ENCODE data around the gene GNG10.

GNG10 gene

DNA sequence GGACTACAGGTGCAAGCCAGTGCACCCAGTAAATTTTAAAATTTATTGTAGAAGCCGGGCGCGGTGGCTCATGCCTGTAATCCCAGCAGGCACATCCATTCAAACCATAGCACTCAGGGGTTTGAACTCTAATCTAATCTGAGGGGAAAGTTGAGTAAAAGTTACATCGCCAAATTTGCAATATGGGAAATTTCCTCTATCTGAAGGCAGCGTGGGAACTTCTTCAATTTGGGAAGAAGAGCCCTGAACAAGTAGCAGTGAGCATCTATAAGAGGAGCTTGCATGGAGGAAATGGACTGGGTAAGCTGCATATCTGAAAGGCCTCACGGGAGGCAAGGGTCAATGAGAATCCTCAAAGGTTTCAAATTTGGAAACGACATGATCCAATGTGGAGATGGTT is 33.0 kb upstream of the GNG10 start:
- DNase-seq (ENCODE audit: extremely low read depth, low read depth): no peak
- TF ChIP-seq, protein P1, sequence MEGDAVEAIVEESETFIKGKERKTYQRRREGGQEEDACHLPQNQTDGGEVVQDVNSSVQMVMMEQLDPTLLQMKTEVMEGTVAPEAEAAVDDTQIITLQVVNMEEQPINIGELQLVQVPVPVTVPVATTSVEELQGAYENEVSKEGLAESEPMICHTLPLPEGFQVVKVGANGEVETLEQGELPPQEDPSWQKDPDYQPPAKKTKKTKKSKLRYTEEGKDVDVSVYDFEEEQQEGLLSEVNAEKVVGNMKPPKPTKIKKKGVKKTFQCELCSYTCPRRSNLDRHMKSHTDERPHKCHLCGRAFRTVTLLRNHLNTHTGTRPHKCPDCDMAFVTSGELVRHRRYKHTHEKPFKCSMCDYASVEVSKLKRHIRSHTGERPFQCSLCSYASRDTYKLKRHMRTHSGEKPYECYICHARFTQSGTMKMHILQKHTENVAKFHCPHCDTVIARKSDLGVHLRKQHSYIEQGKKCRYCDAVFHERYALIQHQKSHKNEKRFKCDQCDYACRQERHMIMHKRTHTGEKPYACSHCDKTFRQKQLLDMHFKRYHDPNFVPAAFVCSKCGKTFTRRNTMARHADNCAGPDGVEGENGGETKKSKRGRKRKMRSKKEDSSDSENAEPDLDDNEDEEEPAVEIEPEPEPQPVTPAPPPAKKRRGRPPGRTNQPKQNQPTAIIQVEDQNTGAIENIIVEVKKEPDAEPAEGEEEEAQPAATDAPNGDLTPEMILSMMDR (IDR thresholded peaks at IDR 0.05; ENCODE audit: low read depth, low read length): no peak

DNA sequence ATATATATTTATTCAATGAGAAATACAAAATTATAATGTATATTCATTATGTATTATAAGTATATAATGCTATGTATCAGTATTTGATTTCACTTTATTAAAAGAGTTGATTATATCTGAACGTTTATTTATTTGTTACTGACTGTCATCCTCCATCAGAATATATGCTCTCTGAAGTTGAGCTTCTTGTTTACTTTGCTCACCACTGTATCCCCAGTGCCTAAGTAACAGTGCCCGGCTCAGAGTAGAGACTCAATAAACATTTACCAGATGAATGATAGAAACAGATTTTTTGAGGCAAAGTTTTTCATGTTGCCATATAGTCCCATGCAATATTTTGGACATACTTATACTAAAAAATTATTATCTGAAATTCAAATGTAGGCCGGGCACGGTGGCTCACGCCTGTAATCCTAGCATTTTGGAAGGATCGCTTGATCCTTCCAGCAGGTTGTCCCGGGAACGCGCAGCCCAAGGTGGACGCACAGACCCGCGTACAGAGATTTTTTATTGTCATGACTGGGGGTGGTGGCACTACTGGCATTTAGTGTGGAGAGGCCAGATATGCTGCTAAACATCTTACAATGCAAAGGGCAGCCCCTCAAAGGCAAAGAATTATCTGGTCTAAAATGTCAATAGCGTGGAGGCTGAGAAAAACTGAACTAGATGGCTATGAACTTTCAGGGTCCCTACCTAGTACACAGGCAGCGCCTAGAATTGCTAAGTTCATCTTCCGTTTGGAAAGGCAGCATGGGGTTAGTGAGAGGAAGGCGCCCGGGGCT is 31.0 kb upstream of the GNG10 start:
- no peak for DNase-seq (ENCODE audit: extremely low read depth, low read depth)
- TF ChIP-seq, protein P1 (IDR thresholded peaks at IDR 0.05; ENCODE audit: low read depth, low read length): no peak

DNA sequence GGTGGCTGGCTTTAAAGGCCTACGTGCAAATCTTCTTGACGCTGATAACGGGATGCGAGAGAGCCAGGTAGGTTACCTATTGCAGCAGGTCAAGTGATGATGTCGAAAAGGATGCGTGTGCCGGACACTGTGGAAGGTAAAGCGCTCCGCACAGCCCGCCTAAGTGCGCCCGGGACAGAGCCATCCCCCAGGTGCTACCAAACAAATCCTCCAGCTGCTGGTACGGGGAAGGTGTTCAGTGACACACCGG is 30.5 kb upstream of the GNG10 start:
- no peak for DNase-seq (ENCODE audit: extremely low read depth, low read depth)
- TF ChIP-seq, protein P1 (IDR thresholded peaks at IDR 0.05; ENCODE audit: low read depth, low read length): no peak

DNA sequence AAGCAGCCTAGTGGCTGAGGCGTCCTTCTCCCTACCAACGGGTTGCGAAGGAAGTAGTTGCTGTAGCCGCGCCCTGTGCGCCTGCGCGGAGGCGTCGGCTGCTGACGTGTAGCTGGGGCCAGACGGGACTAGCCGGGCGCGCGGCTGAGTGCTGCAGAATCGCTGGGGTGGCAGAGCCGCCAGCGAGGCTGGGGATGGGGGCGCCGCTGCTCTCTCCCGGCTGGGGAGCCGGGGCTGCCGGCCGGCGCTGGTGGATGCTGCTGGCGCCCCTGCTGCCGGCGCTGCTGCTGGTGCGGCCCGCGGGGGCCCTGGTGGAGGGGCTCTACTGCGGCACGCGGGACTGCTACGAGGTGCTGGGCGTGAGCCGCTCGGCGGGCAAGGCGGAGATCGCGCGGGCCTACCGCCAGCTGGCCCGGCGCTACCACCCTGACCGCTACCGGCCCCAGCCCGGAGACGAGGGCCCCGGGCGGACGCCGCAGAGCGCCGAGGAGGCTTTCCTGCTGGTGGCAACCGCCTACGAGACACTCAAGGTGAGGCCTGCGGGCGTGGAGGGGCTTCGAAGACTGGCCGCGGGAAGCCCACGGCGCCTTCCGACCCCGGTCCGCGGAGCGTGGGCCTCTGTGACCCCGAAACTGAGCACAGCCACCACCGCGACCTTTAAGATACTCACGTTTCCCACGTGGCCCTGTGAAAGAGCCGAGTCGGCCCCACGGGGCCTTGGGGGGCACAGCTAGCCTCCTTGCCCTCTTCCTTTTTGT is 30.0 kb upstream of the GNG10 start, which contains the start of gene DNAJC25:
DNAJC25 (plus strand) TSS at position 121 of the 758 bp plus-strand sequence; CDS start at position 195, 74 bp downstream.
- TF ChIP-seq, protein P1 (IDR thresholded peaks at IDR 0.05; ENCODE audit: low read depth, low read length): no peak

DNA sequence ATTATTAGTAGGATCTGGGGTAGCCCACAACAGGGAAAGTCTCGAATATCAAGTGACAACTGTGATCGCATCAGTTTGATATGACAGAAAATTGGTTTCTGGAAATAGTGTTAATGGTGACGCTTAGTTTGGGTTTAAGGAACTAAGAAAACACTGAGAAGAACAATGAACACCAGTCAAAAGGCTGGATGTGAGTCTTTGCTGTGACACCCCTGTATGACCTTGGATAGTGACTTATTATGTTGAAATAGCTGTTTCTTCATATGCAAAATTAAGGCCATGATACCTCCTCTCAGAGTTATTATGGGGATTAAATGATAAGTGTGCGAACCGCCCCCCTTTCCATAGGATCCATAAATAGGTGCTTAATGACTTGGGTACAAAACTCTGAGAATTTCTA is 29.3 kb upstream of the GNG10 start:
- no peak for DNase-seq (ENCODE audit: extremely low read depth, low read depth)
- TF ChIP-seq, protein P1 (IDR thresholded peaks at IDR 0.05; ENCODE audit: low read depth, low read length): no peak

More for the DNA sequence above, 30.0 kb upstream of the GNG10 start, which contains the start of gene DNAJC25:
- peak; percentile 98 for DNase-seq (ENCODE audit: extremely low read depth, low read depth)

DNA sequence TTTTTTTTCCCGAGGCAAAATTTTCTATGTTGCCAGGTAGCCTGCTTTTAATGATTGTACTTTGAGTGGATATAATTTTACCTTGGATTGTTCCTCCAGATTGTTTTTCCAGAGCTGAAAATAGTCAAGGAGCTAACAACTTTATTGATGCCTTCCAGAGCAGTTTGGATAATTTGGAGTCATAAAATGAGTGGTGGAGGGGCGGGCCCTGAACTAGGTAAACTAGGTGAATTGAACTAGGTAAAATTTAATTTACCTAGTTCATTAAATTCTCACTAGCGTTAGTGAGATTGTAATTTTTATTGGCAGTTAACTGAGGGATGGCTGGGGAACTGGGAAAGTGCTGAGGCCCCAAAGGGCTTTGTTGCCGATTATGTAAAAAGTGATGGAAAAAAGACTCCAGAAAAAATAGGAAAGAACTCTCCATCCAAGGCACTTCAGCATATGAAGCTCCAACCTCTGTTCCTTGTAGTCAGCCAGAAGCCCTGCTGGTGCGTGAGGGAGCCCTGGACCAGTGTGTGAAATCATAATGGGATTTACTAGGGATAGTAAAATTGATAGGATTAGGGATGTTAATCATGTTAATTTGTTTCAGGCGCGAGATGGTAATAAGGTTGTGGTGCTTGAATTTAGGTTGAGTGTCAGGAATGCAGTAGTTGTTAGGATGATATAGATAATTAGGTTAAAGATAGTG is 28.6 kb upstream of the GNG10 start:
- no peak for DNase-seq (ENCODE audit: extremely low read depth, low read depth)
- TF ChIP-seq, protein P1 (IDR thresholded peaks at IDR 0.05; ENCODE audit: low read depth, low read length): no peak

DNA sequence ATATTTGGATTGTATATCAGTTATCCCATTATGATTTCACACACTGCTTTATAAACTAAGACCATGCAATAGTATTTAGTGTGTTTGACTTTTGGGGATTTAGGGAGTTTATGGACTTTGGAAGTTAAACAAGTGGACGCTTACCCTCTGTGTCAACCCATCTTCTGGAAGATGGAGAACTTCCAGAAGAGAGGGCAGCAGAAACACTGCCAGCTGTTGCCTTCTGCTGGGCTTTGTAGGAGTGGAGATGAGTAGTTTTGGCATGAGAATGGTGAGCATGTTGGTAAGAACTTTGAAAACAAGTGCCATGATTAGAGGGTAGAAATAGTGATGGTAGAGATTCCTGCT is 28.0 kb upstream of the GNG10 start:
- DNase-seq (ENCODE audit: extremely low read depth, low read depth): no peak

More for the DNA sequence above, 28.0 kb upstream of the GNG10 start:
- TF ChIP-seq, protein P1 (IDR thresholded peaks at IDR 0.05; ENCODE audit: low read depth, low read length): no peak

All from AG09319 (cell line).